HG03460 (cell line): Measurements from ENCODE around the gene DZANK1.
A peak's percentile ranks its signal among the peaks of the same experiment; 100 is the strongest.
"Not testable (repeated sequence)": the region's sequence is repeated elsewhere in the genome, so short reads cannot be mapped to it uniquely, and the experiment has no call there.

Experiments
- ATAC-seq: cut with Tn5 transposase; IDR thresholded peaks from one replicate; pipeline ENCODE4 v1.9.1; 2021; ENCODE audit not compliant: unreplicated experiment

DZANK1 gene

DNA sequence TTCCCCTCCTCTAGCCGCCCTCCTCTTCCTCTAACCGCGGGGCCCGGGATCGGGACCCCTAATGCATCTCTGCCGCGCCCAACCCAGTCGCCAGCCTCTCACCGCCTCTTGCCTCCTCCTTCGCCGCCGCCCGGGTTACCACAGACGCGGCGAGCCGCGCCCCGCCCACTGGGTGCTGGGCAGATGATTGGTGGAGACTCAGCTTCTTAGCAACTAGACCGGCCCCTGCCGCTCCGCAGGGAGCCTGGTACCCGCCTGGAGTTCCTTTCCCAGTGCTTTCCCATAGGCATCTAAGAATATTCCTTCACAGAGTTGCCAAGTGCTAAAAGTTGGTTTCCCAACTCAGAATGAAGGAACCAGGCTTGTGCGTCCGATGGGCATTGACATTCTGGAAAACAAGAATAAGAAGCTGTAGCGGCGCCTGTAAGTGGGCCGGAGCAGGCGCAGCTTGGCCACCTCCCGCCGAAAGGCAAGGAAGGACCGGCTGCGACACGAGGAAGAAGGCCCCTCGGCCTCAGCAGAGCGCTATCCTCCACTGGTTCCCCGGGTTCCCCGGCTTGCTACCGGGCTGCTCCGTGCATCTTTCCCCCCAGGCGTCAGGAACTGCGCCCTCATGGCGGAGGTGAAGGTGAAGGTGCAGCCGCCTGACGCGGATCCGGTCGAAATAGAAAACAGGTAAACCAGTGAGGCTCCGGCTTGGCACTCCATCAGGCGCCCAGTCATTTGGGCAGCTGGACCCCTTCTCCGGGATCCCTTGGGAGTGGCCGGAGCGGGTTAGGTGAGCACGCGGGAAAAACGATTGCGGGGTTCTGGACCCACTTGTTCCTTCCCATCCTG, at the start of gene DZANK1, which contains the start of gene POLR3F:
DZANK1 (minus strand) TSS at position 137 of the 837 bp plus-strand sequence. CDS start 1,672 bp downstream, outside the sequence.
POLR3F (plus strand) TSS at position 497 of the 837 bp plus-strand sequence; CDS start at position 614, 117 bp downstream.
- ATAC-seq, result peak; percentile 94

- ATAC-seq, result no peak
Measured at GRCh38 chr20:18515973-18516372, 49.1 kb upstream of the DZANK1 start.

GRCh38 chr20:18514127-18514526, 47.3 kb upstream of the DZANK1 start:
- no peak for ATAC-seq

GRCh38 chr20:18513208-18513607, 46.4 kb upstream of the DZANK1 start:
- ATAC-seq, result no peak

GRCh38 chr20:18511571-18511970, 44.7 kb upstream of the DZANK1 start:
- ATAC-seq, result no peak

DNA sequence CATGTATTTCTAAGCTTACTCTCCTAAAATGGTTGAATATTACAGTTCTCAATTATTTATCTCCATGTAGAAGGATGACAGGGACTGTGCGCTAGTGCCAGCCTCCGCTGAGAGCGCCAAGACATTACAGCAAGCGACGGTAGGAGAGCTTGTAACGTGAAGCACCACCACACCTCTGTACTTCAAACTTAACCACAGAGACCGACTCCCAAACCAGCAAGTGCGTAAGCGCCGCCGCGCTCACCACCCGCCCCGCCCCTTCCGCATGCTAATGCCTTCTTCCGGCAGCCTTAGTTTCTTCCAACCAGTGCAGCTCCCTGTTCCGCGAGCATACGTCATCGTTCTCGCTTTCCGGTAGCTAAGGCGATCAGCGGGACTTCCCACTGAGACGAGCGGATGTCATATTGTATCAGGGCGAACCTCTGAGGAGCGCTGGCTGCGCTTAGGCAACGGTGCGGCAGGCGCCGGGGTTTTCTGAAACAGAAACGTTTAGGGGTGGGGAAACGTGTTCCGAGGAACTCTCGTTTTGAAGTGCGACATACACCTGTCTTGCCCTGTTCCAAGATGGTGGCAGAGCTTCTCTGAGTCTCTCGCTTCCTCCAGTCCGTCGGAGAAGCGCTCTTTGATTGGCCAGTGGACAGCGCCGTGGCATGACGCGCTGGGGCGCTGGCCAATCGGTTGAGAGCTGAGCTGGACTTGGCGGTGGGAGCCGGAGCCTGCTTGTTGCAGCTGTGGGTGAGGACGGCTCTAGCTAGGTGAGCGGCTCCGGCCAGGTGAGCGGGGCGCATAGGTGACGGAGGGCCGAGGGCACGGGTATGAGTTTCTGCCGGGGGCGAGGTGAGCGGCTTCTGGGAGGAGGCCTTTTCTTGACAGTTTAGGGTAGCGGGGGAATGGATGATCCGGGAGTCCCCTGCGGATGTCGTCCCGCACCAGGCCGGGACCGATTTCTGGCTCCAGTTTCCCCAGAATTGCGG, 40.7 kb upstream of the DZANK1 start, which contains the start of gene SEC23B:
SEC23B (plus strand) TSS at position 723 of the 974 bp plus-strand sequence. CDS start 2,896 bp downstream, outside the sequence.
- peak; percentile 96 for ATAC-seq

GRCh38 chr20:18506744-18507143, 39.9 kb upstream of the DZANK1 start:
- no peak for ATAC-seq

DNA sequence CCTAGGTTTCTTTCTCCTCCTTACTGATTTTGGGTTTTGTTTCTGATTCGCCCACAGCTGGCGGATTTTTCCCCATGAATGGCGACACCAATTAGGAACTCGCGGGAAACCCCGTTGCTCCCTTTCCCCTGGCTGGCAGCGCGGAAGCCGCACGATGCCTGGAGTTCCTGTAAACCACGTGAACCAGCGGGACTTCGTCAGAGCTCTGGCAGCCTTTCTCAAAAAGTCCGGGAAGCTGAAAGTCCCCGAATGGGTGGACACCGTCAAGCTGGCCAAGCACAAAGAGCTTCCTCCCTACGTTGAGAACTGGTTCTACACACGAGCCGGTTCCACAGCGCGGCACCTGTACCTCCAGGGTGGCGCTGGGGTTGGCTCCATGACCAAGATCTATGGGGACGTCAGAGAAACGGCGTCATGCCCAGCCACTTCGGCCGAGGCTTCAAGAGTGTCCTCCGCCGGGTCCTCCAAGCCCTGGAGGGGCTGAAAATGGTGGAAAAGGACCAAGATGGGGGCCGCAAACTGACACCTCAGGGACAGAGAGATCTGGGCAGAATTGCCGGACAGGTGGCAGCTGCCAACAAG, 37.7 kb upstream of the DZANK1 start:
- ATAC-seq, result no peak

GRCh38 chr20:18501672-18502071, 34.8 kb upstream of the DZANK1 start:
- ATAC-seq, result not testable (repeated sequence)

DNA sequence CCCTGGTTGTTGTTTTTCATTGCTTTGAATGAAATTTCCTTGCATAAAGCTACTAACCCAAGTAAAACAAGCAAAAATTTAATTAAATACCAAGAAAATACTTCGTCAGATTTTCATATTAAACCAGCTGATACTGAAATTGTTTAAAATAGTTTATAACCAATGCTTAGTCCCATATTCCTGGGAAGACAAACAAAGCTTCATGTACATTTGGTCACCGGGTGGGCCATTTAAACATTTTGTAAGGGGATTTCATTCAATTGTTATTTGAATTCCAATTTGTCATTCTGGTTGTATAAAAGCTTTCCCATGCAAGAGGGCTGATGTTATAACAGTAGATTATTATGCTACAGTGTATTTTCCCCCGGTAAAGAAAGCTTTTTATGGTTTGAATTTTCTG, 30.8 kb upstream of the DZANK1 start:
- no peak for ATAC-seq

DNA sequence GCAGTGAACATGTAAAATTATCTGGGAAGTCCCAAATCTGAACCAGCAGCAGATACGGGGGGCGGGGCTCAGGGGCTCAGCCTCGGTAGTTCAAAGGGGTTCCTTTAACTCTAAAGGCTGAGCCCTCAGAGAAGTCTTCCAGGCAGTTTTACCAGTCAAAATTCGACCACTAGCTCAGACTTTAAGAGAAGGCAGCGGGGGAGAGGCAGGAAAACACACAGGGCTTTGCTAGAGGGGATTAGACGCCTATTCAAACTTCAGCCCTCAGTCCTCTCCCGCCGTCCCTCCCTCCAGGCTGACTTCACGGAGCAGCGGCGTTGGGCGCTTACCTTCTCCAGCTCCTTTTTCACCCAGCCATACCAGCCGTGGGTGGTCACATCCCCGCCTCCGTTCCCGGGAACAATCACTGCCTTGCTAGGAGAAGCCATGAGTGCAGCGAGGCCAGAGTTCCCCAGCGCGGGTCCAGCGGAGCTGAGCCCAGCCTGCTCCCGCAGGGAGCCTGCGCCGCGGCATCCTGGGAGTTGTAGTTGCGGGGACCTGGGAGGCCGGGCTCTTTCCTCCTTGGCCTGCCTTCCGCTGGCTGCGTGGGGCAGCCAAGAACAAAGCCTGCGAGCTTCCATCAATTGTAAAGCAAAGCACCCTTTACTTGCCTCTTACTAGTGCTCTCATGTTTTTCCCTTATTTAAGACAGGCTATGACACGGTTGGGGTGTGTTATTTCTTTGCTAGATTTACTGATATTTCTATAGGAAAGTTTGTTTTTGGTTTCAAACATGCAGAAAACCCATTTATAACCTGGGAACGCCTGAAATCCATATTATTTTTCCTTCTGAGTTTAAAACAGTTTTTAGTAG, 30.1 kb upstream of the DZANK1 start, which contains the start of gene RBBP9:
RBBP9 (minus strand) TSS at position 486 of the 853 bp plus-strand sequence; CDS start at position 428, 58 bp downstream.
- peak; percentile 99 for ATAC-seq

DNA sequence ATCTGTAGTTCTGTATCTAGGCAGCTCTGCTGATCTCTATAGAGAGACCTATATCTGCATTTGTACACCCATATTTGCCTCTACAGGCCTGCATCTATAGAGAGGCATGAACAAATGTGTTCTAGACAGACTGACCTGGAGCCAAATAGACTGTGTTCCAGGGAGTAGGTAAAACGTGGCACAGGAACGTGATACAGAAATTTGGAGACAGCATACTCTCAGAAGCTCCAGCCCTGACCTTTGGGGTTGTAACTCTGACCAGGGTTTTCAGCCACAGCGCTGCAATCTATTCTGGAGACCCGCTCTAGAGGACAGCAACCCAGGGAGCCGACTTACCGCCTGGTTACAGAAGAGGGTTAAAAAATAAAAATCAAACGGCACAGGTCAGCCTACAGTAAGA, 29.2 kb upstream of the DZANK1 start:
- no peak for ATAC-seq

DNA sequence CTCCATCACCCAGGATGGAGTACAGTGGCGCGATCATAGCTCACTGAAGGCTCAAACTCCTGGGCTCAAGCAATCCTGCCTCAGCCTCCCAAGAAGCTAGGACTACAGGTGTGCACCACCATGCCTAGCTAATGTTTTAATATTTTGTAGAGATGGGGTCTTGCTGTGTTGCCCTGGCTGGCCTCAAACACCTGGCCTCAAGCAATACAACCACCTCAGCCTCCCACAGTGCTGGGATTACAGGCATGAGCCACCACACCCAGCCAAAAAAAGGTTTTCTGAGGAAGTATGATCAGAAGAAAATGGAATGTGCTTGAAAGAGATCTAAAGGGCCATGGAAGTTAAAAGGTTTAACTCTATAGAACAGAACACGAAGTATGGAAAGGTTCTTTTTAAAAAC, 21.5 kb upstream of the DZANK1 start:
- ATAC-seq, result no peak

DNA sequence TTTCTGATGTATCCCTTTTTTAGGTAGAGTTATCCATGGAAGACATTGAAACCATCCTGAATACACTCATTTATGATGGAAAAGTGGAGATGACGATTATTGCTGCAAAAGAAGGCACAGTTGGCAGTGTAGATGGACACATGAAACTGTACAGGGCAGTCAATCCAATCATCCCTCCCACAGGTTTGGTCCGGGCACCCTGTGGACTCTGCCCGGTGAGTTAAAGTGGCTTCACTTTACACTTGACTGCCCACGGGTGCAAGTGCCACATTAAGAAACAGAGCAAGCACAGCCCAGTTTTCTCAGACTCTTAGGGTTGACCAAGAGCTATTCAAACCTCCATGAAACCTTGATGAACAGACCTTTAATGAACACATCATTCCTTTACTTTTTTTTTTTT, 14.8 kb upstream of the DZANK1 start:
- no peak for ATAC-seq

DNA sequence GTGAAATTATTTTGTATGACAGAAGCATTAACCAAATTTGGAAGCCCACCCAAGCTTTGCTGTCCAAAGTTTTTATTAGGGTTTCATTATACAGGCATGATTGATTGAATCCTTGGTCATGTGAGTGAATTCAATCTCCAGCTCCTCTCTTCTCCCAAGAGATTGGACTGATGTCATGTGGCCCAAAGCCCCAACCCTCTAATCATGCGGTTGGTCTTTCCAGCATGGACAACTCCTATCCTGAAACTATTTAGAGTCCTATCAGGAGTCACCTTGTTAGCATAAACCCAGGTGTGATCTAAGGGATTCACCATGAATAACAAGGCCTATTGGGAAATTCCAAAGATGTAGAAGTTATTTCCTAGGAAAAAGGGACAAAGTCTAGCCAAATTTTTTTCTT, 11.0 kb upstream of the DZANK1 start:
- no peak for ATAC-seq

- no peak for ATAC-seq
Measured at GRCh38 chr20:18477218-18477617, 10.4 kb upstream of the DZANK1 start.

DNA sequence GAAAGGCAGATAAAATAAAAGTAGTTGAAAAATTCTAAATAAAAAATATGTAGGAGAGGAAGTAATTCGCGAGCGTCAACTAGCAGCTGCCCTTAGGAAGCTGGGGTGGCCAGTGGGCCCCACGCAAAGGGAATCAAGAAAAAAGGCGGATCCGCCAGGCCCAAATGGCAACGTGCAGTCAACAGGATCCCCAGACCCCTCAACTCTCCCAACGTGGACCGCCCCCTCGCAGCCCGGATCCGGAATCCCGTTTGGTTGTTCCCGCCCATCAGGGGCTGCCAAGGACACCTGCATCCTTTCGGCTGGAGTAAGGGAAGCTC, 296 bp downstream of the DZANK1 start:
- ATAC-seq, result peak; percentile 17

DNA sequence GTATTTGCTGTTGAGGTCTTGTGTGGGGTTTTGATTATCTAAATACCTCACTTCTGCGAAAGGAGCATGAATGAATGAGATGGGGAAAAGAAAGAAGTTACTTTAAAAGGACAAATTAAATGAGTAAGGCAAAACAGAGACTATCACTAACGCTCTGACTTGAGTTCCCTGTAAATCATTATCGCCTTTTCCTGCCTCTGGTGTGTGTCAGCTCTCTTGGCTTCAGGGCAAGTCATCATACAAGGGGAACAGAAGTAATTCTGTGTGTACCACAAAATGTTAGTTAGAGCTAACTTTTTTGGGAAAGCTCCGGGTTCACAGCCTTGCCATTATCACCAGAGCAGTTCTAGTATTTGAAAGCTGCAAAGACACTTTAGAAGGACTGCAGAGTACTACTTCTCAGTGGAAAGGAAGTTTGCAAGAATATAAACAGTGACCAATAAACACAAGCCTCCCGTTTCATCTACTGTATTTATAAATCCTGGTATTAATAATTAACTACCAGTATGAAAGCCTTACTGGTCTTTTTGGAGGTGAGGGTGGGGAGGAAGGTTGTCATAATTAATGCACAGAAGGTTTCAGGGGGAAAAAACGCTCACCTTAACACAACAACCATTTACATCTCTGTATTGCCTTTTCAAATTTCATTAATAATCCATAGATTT, 1.2 kb downstream of the DZANK1 start:
- ATAC-seq, result peak; percentile 31

DNA sequence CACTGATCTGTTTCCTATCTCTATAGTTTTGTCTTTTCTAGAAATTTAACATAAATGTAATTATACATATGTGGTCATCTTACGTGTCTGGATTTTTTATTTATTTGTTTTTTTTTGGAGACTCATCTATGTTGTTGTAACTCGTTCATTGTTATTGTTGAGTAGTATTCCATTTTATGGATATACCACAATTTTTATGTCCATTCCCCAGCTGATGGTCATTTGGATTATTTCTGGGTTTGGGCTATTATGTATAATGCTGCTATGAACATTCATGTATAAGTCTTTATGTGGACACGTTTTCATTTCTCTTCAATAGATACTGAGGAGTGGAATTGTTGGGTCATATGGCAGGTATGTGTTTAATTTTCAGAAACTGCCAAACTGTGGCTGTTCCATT, 10.2 kb downstream of the DZANK1 start:
- ATAC-seq, result no peak

DNA sequence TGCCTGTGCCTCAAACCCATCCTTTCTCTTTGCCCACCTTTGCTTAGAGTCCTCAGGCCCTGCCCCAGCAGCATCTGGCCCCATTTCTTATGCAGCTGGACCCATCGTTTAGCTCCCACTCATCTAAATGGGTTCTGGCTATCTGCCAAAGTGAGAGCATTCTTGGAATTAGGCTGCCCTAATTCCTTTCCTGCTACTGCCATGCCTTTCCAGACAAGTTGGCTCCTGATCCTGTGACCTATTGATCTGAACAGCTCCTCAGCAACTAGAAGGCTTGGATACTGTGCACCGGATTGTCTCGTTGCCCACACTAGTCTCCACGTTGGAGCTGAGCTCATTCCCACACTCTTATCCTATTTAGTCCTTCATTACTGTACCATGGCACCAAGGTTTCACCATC, 22.9 kb downstream of the DZANK1 start:
- ATAC-seq, result no peak
